GM19099 (cell line): ENCODE measurements around the gene PCK1.

Source experiments
- POLR2A ChIP-seq: IDR thresholded peaks from 3 replicates; pipeline ENCODE4 v1.6.1; 2011; ENCODE audit warnings: low read depth; ENCODE audit not compliant: insufficient read length; ENCODE audit errors: extremely low read depth

Gene PCK1

GRCh38 chr20:57560554-57561355, at the start of gene PCK1:
Gene PCK1 (plus strand): TSS chr20:57561110. CDS start chr20:57561412, 302 bp downstream.
- TF ChIP-seq POLR2A, result no peak

- no peak for TF ChIP-seq POLR2A
Observed at GRCh38 chr20:57512432-57512831, 48.5 kb upstream of the PCK1 start.

- no peak for TF ChIP-seq POLR2A
Observed at GRCh38 chr20:57513199-57513598, 47.7 kb upstream of the PCK1 start.

- no peak for TF ChIP-seq POLR2A
Observed at GRCh38 chr20:57514273-57514751, 46.6 kb upstream of the PCK1 start.

GRCh38 chr20:57517904-57518303, 43.0 kb upstream of the PCK1 start:
- TF ChIP-seq POLR2A, result no peak

GRCh38 chr20:57522380-57523140, 38.4 kb upstream of the PCK1 start:
- no peak for TF ChIP-seq POLR2A

GRCh38 chr20:57523782-57524181, 37.1 kb upstream of the PCK1 start:
- TF ChIP-seq POLR2A, result no peak

- TF ChIP-seq POLR2A, result no peak
Observed at GRCh38 chr20:57524511-57525176, 36.3 kb upstream of the PCK1 start, which contains the start of gene CTCFL. Gene CTCFL (minus strand): TSS chr20:57525140. CDS start chr20:57524205, 935 bp downstream.

- no peak for TF ChIP-seq POLR2A
Observed at GRCh38 chr20:57525328-57526086, 35.4 kb upstream of the PCK1 start.

GRCh38 chr20:57526087-57526884, 34.6 kb upstream of the PCK1 start:
- TF ChIP-seq POLR2A, result no peak

GRCh38 chr20:57526885-57527460, 33.9 kb upstream of the PCK1 start:
- TF ChIP-seq POLR2A, result no peak

- TF ChIP-seq POLR2A, result no peak
Observed at GRCh38 chr20:57527728-57528127, 33.2 kb upstream of the PCK1 start.

- no peak for TF ChIP-seq POLR2A
Observed at GRCh38 chr20:57528148-57528547, 32.8 kb upstream of the PCK1 start.
